Fibroblast of mammary gland (primary cell): ENCODE results near the gene DMGDH.
A peak's percentile ranks its signal among the peaks of the same experiment; 100 is the strongest.

Experiments used
- DNase-seq: peaks from one replicate; pipeline ENCODE4 v3.0.0-alpha.2; 2010; ENCODE audit warnings: low read depth
- H3K4me3 ChIP-seq: 2 replicates; pipeline ENCODE4 v1.5.1; 2011; ENCODE audit warnings: low read depth, mild to moderate bottlenecking, low read length, moderate library complexity; ENCODE audit not compliant: control insufficient read depth
- CTCF ChIP-seq: conservative IDR thresholded peaks from 2 replicates; pipeline ENCODE4 v1.5.1; 2011; ENCODE audit warnings: low read depth, low read length, inconsistent platforms; ENCODE audit not compliant: control insufficient read depth, insufficient read depth

DMGDH gene

GRCh38 chr5:79008362-79008761 lies 61.1 kb downstream of the DMGDH start:
- no peak overlapping the region for H3K4me3 ChIP-seq
- no peak for DNase-seq
- no peak for TF ChIP-seq CTCF

DNA sequence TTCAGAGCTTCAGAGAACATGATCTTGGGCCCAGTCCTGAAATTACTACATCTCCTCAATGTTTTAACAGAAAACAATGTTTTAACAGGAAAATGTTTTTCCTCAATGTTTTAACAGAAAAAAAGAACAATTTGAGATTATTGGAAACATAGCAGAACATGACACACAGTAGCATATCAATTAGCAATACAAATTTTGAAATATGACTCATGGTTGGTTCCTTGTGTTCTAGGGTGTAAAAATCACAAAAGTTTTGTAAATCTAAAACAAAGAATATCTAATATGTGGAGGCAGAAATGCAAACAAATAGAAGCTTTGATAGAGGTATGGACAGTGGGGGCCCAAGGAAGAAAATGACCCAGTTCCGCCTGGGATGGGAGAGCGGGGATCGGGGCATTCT lies 61.6 kb downstream of the DMGDH start:
- TF ChIP-seq CTCF, result no peak
- DNase-seq, result no peak
- H3K4me3 ChIP-seq, result no peak overlapping the region

- DNase-seq, result no peak
- H3K4me3 ChIP-seq, result no peak overlapping the region
- TF ChIP-seq CTCF, result no peak
Observed at GRCh38 chr5:79005936-79006631, 63.4 kb downstream of the DMGDH start.

- no peak overlapping the region for H3K4me3 ChIP-seq
- DNase-seq, result no peak
- TF ChIP-seq CTCF, result no peak
Observed at GRCh38 chr5:79005151-79005550, 64.3 kb downstream of the DMGDH start.

DNA sequence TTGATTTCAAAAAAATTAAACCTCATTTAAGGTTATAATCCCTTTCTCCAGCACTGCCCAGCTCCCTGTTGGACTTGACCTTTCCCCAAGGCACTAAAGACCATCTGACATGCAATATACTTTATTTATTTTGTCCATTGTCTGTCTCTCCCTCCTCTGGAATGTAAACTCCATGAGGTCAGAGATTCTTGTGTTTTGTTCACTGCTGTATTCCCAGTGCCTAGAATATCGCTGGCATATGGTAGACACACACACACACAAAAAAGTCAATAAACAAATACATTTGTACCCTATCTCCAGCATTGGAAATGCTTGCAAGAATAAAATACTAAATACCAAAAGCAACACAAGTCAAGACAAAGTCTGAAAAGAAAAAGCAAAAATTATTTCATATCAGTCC lies 67.1 kb downstream of the DMGDH start:
- no peak for TF ChIP-seq CTCF
- no peak overlapping the region for H3K4me3 ChIP-seq
- no peak for DNase-seq

DNA sequence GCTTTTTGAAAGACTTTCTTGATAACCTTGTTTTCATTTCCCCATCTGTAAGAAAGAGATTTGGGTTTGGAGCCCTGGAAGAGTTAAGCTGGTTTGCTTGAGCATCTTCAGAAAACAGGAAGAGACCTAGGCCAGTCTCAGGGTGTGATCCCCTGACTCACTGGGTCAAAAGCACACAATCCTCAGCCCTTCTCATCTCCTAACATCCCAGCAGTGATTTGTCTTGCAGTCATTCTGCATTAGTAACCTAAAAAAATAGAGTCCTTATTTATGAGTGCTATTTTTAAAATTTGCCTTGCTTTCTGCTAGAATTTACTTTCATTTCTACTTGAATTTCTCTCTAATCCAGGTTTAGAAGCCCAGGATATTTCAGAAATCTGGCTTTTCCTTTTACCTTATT lies 68.0 kb downstream of the DMGDH start:
- no peak overlapping the region for H3K4me3 ChIP-seq
- no peak for TF ChIP-seq CTCF
- DNase-seq, result peak; percentile 42

GRCh38 chr5:78997090-78997489 lies 72.4 kb downstream of the DMGDH start:
- no peak for TF ChIP-seq CTCF
- DNase-seq, result no peak
- no peak overlapping the region for H3K4me3 ChIP-seq
